ENCODE measurements around the gene C1QTNF12.

DNA sequence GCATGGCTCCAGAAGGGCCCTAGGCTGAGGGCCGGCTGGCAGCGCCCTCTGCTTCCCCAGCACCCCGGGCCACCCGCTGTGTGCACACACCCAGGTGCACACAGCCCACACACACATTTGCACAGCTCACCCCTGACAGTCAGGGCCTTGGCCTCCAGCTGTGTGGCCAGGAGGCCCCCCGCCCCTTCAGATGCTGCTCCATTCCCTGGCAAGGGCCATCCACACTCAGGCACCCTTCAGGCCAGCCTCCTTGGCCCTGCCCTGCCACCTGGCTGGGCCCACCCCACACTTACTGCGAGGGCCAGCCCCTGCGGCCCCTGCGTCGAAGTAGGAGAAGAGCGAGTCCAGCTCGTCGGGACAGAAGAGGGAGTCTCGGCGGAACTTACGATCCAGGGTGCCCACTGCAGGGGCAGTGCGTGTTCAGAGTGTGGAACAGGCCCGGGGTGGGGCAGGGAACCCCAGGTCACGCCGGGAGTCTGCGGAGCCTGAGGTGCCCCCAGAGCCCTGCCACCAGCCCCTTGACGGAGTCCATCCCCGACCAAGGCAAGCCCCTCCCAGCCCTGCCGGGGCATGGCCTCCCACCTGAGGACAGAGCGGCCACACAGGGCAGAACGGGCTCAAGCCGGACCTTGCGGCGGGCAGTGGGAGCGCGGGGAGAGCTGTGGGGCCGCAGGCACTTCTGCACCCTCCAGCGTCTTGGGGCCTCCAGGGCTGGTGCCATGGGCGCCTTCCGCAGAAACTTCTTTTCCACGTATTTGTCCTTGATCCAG lies 48.8 kb upstream of the C1QTNF12 start:
- no peak for TF ChIP-seq ZNF274 (IDR thresholded peaks at IDR 0.05; ENCODE audit: low read depth, low read length)
- no peak for TF ChIP-seq YY1 (IDR thresholded peaks at IDR 0.05; ENCODE audit: insufficient read depth, insufficient read length)
